Nephron progenitor cell (in vitro differentiated cells): ENCODE measurements around the gene BTBD9.

Source experiments
- DNase-seq: peaks from one replicate; pipeline ENCODE4 v3.0.0; 2021
- H3K27ac Mint-ChIP-seq: 2 replicates; pipeline ENCODE4 v1.8.0; 2021; ENCODE audit warnings: mild to moderate bottlenecking, moderate library complexity, mixed read lengths
- H3K27me3 Mint-ChIP-seq: 2 replicates; pipeline ENCODE4 v1.8.0; 2021; ENCODE audit warnings: mild to moderate bottlenecking, low read depth, mixed read lengths; ENCODE audit not compliant: poor library complexity
- H3K36me3 Mint-ChIP-seq: 2 replicates; pipeline ENCODE4 v1.8.0; 2021; ENCODE audit warnings: low read depth, mixed read lengths
- H3K4me1 Mint-ChIP-seq: 2 replicates; pipeline ENCODE4 v1.8.0; 2021; ENCODE audit warnings: mixed read lengths
- H3K4me3 Mint-ChIP-seq: 2 replicates; pipeline ENCODE4 v1.8.0; 2021; ENCODE audit warnings: mild to moderate bottlenecking, moderate library complexity, mixed read lengths
- H3K9me3 Mint-ChIP-seq: 2 replicates; pipeline ENCODE4 v1.8.0; 2021; ENCODE audit warnings: mild to moderate bottlenecking, moderate library complexity, mixed read lengths
- TF ChIP-seq, protein P1 (sequence below): fragments of 200-600 bp; sonication (generic); IDR thresholded peaks from 2 replicates; pipeline ENCODE4 v1.5.0; 2021; ENCODE audit warnings: antibody characterized with exemption

BTBD9 gene

DNA sequence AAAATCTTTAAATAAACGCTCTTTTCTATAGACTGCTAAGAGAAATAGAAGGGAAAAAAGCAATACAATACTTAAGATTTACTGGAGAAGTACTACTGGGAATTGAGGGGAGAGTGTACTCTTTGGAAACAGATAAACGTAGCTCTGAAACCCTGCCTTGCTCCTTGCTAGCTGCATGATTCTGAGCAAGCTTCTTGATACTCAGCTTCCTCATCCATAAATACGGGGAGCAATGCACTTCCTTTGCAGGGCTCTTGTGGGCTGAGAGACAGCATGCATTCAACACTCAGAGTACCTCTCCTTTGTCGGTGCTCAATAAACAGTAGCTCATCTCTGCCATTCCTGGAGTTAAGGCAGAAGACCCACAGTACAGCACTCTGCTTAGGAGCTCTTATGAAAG is 159.7 kb downstream of the BTBD9 start:
- DNase-seq: no peak
- Mint-ChIP-seq H3K27me3 (peaks cover 11% of the 10 kb centered on the region), H3K27ac (no peak overlapping the region), H3K4me3 (no peak overlapping the region), H3K4me1 (peaks cover 9% of the 10 kb centered on the region), H3K9me3 (no peaks in the 10 kb centered on the region), H3K36me3 (no peaks in the 10 kb centered on the region)
- TF ChIP-seq, protein P1, sequence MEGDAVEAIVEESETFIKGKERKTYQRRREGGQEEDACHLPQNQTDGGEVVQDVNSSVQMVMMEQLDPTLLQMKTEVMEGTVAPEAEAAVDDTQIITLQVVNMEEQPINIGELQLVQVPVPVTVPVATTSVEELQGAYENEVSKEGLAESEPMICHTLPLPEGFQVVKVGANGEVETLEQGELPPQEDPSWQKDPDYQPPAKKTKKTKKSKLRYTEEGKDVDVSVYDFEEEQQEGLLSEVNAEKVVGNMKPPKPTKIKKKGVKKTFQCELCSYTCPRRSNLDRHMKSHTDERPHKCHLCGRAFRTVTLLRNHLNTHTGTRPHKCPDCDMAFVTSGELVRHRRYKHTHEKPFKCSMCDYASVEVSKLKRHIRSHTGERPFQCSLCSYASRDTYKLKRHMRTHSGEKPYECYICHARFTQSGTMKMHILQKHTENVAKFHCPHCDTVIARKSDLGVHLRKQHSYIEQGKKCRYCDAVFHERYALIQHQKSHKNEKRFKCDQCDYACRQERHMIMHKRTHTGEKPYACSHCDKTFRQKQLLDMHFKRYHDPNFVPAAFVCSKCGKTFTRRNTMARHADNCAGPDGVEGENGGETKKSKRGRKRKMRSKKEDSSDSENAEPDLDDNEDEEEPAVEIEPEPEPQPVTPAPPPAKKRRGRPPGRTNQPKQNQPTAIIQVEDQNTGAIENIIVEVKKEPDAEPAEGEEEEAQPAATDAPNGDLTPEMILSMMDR: no peak

DNA sequence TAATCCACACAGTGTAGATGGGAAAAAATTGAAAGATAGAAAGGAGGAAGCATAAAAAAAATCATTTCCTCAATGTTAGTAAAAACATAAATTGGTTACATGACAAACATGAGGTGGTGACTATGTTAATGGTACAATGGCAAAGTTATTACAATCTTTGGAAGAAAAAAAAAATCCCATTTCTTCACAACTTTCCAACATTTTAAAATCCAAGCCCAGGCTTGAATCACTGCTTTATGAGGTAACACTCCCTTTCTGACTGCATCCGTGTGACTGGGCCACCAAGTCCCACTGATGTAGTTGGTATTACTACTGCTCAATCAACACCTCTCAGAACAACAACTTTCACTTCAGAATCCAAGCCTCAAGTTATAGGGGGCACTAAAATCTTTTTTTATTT is 160.4 kb downstream of the BTBD9 start:
- Mint-ChIP-seq H3K4me3 (no peak overlapping the region), H3K4me1 (peaks cover 9% of the 10 kb centered on the region), H3K9me3 (no peaks in the 10 kb centered on the region), H3K36me3 (no peaks in the 10 kb centered on the region), H3K27ac (no peak overlapping the region), H3K27me3 (peaks cover 11% of the 10 kb centered on the region)
- TF ChIP-seq, protein P1: no peak
- no peak for DNase-seq

GRCh38 chr6:38477680-38478260 is 162.0 kb downstream of the BTBD9 start:
- H3K36me3 Mint-ChIP-seq: no peaks in the 10 kb centered on the region
- H3K27ac Mint-ChIP-seq: no peak overlapping the region
- no peaks in the 10 kb centered on the region for H3K9me3 Mint-ChIP-seq
- TF ChIP-seq, protein P1: no peak
- no peak for DNase-seq
- H3K27me3 Mint-ChIP-seq: peaks cover 11% of the 10 kb centered on the region
- H3K4me1 Mint-ChIP-seq: peaks cover 9% of the 10 kb centered on the region
- no peak overlapping the region for H3K4me3 Mint-ChIP-seq

DNA sequence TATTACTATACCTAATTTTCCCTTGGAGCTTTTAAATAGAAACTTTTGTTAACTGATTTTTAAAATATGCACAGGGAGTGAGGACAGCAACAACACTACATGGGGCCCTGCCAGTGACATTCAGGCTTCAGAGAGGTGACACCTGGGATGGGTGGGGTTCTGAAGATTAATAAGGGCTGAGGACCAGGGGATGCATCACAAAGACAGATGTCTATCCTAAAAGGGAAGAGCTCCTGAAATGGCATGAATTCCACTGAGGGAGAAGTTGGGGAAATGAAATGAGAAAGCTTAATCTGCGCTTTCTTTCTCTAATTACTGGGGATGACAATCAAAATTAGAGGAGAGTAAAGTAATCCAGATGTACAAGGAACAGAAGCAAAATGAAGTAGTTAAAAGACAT is 162.8 kb downstream of the BTBD9 start:
- Mint-ChIP-seq H3K4me1 (peaks cover 9% of the 10 kb centered on the region), H3K9me3 (no peaks in the 10 kb centered on the region), H3K36me3 (no peaks in the 10 kb centered on the region), H3K27ac (no peak overlapping the region), H3K27me3 (peaks cover 11% of the 10 kb centered on the region), H3K4me3 (no peak overlapping the region)
- TF ChIP-seq, protein P1: no peak
- DNase-seq: no peak

GRCh38 chr6:38476141-38476540 is 163.6 kb downstream of the BTBD9 start:
- Mint-ChIP-seq H3K27me3 (peaks cover 11% of the 10 kb centered on the region), H3K36me3 (no peaks in the 10 kb centered on the region), H3K27ac (no peak overlapping the region), H3K4me1 (peaks cover 9% of the 10 kb centered on the region), H3K4me3 (no peak overlapping the region), H3K9me3 (no peaks in the 10 kb centered on the region)
- TF ChIP-seq, protein P1: no peak
- no peak for DNase-seq

- Mint-ChIP-seq H3K4me3 (no peak overlapping the region), H3K36me3 (no peaks in the 10 kb centered on the region)
These were observed 169.2 kb downstream of the BTBD9 start for GRCh38 chr6:38470548-38470947.

More at GRCh38 chr6:38470548-38470947, 169.2 kb downstream of the BTBD9 start:
- Mint-ChIP-seq H3K4me1 (no peaks in the 10 kb centered on the region), H3K9me3 (no peaks in the 10 kb centered on the region), H3K27me3 (no peaks in the 10 kb centered on the region), H3K27ac (no peak overlapping the region)
- no peak for DNase-seq
- TF ChIP-seq, protein P1: no peak
